Neural cell (in vitro differentiated cells): ENCODE data around the gene CWC27. TPM values are rescaled to one million over a fixed set of nuclear protein-coding genes. Genes with fewer than 3 reads are reported as not detected.

ENCODE experiments used
- H2AFZ ChIP-seq: fragments of 200-600, 300-800 bp; sonication (generic), shearing (Covaris generic); 2 replicates; pipeline ENCODE4 v1.6.0; 2014; ENCODE audit warnings: low read depth, mild to moderate bottlenecking, antibody characterized with exemption, low read length, moderate library complexity
- H3F3A ChIP-seq: fragments of 200-600 bp; shearing (Covaris generic); 2 replicates; pipeline ENCODE4 v1.6.1; 2016; ENCODE audit warnings: mild to moderate bottlenecking, moderate library complexity, mixed read lengths, antibody characterized with exemption, low read length; ENCODE audit not compliant: insufficient read depth, poor library complexity, severe bottlenecking
- H3K27ac ChIP-seq: fragments of 200-600, 300-800 bp; sonication (generic), shearing (Covaris generic); 2 replicates; pipeline ENCODE4 v1.5.1; 2014; ENCODE audit warnings: mild to moderate bottlenecking, low read length, moderate library complexity
- H3K27me3 ChIP-seq: fragments of 300-800, 200-600 bp; sonication (generic), shearing (Covaris generic); 2 replicates; pipeline ENCODE4 v1.6.0; 2014; ENCODE audit warnings: mild to moderate bottlenecking, low read depth, low read length, moderate library complexity; ENCODE audit not compliant: insufficient read depth
- H3K36me3 ChIP-seq: fragments of 300-800, 200-600 bp; sonication (generic), shearing (Covaris generic); 2 replicates; pipeline ENCODE4 v1.5.1; 2014; ENCODE audit warnings: mild to moderate bottlenecking, antibody characterized with exemption, low read length, moderate library complexity; ENCODE audit not compliant: insufficient read depth
- H3K4me2 ChIP-seq: fragments of 300-800, 200-600 bp; sonication (generic), shearing (Covaris generic); 2 replicates; pipeline ENCODE4 v1.6.0; 2014; ENCODE audit warnings: mild to moderate bottlenecking, low read length
- H3K4me3 ChIP-seq: fragments of 300-800, 200-600 bp; sonication (generic), shearing (Covaris generic); 2 replicates; pipeline ENCODE4 v1.5.1; 2014; ENCODE audit warnings: mild to moderate bottlenecking, low read length, moderate library complexity
- H3K79me2 ChIP-seq: fragments of 200-600 bp; shearing (Covaris generic); replicated peaks from 2 replicates; pipeline ENCODE4 v1.6.0; 2014; ENCODE audit warnings: mild to moderate bottlenecking, low read length, moderate library complexity; ENCODE audit not compliant: insufficient read depth
- H3K9ac ChIP-seq: fragments of 300-800, 200-600 bp; sonication (generic), shearing (Covaris generic); 2 replicates; pipeline ENCODE4 v1.6.1; 2016; ENCODE audit warnings: mild to moderate bottlenecking, low read length, mixed read lengths
- H3K9me2 ChIP-seq: fragments of 200-600 bp; shearing (Covaris generic); 2 replicates; pipeline ENCODE4 v1.6.1; 2016; ENCODE audit warnings: mild to moderate bottlenecking, low read length, mixed read lengths; ENCODE audit not compliant: insufficient read depth
- H3K9me3 ChIP-seq: fragments of 200-600, 300-800 bp; sonication (generic), shearing (Covaris generic); 2 replicates; pipeline ENCODE4 v1.6.1; 2016; ENCODE audit warnings: mild to moderate bottlenecking, mixed run types, low read length, moderate library complexity, mixed read lengths
- H4K20me1 ChIP-seq: fragments of 200-600 bp; shearing (Covaris generic); 2 replicates; pipeline ENCODE4 v1.6.1; 2016; ENCODE audit warnings: mild to moderate bottlenecking, mixed run types; ENCODE audit not compliant: insufficient read depth
- CTCF ChIP-seq: fragments of 450-650 bp; IDR thresholded peaks from 2 replicates; pipeline ENCODE4 v1.5.1; 2014; ENCODE audit warnings: antibody characterized with exemption, mild to moderate bottlenecking, moderate library complexity; ENCODE audit not compliant: poor library complexity, severe bottlenecking
- EP300 ChIP-seq: fragments of 450-650 bp; conservative IDR thresholded peaks from 2 replicates; pipeline ENCODE4 v1.6.1; 2014; ENCODE audit warnings: antibody characterized with exemption, mild to moderate bottlenecking, moderate library complexity; ENCODE audit not compliant: poor library complexity, severe bottlenecking
- EZH2 ChIP-seq: fragments of 200-600, 300-800 bp; shearing (Covaris generic), sonication (generic); IDR thresholded peaks from 2 replicates; pipeline ENCODE4 v1.6.1; 2014; ENCODE audit warnings: antibody characterized with exemption, low read length, borderline replicate concordance, mild to moderate bottlenecking; ENCODE audit not compliant: insufficient read depth, poor library complexity, severe bottlenecking
- MXI1 ChIP-seq: fragments of 450-650 bp; conservative IDR thresholded peaks from 2 replicates; pipeline ENCODE4 v1.6.1; 2014; ENCODE audit warnings: antibody characterized with exemption, mild to moderate bottlenecking; ENCODE audit not compliant: poor library complexity, severe bottlenecking
- POLR2AphosphoS5 ChIP-seq: IDR thresholded peaks from 2 replicates; pipeline ENCODE4 v1.6.1; 2012
- RAD21 ChIP-seq: fragments of 450-650 bp; conservative IDR thresholded peaks from 2 replicates; pipeline ENCODE4 v1.6.1; 2014; ENCODE audit warnings: antibody characterized with exemption, mild to moderate bottlenecking, moderate library complexity
- SMC3 ChIP-seq: fragments of 450-650 bp; conservative IDR thresholded peaks from 2 replicates; pipeline ENCODE4 v1.6.1; 2014; ENCODE audit warnings: antibody characterized with exemption, mild to moderate bottlenecking, moderate library complexity; ENCODE audit not compliant: poor library complexity
- TAF1 ChIP-seq: IDR thresholded peaks from 2 replicates; pipeline ENCODE4 v1.6.1; 2012; ENCODE audit warnings: low read depth
- polyA plus RNA-seq: library from polyadenylated mRNA; depleted of rRNA; stranded (reverse); fragments of >200 nt; gene quantifications from 2 replicates; pipeline ENCODE4 v1.2.3, GENCODE V29; 2014
- TF ChIP-seq, protein P1 (sequence below): IDR thresholded peaks from 2 replicates; pipeline ENCODE4 v1.6.1; 2012; ENCODE audit warnings: borderline replicate concordance

The CWC27 gene
- polyA plus RNA-seq, 1 donor from 2014 or later = 26.2 TPM

- H3K9me3 ChIP-seq = no peaks in the 10 kb centered on the region
- H3K27me3 ChIP-seq = no peaks in the 10 kb centered on the region
- H3K9ac ChIP-seq = no peak overlapping the region
- H3F3A ChIP-seq = no peaks in the 10 kb centered on the region
- no peaks in the 10 kb centered on the region for H3K36me3 ChIP-seq
- H3K27ac ChIP-seq = no peak overlapping the region
- no peak overlapping the region for H3K4me3 ChIP-seq
- H3K79me2 ChIP-seq = no peaks in the 10 kb centered on the region
- TF ChIP-seq RAD21 (no peak), SMC3 (no peak)
- H4K20me1 ChIP-seq = no peaks in the 10 kb centered on the region
- H2AFZ ChIP-seq = no peak overlapping the region
- H3K9me2 ChIP-seq = no peaks in the 10 kb centered on the region
- H3K4me2 ChIP-seq = no peak overlapping the region
These were observed 22.3 kb upstream of the CWC27 start for GRCh38 chr5:64746446-64746845.

GRCh38 chr5:64749385-64749784 is 19.3 kb upstream of the CWC27 start:
- no peaks in the 10 kb centered on the region for H4K20me1 ChIP-seq
- H3K9ac ChIP-seq = no peak overlapping the region
- no peaks in the 10 kb centered on the region for H3K36me3 ChIP-seq

More at GRCh38 chr5:64749385-64749784, 19.3 kb upstream of the CWC27 start:
- Histone ChIP-seq H3K27me3 (no peaks in the 10 kb centered on the region), H3F3A (no peaks in the 10 kb centered on the region), H3K9me2 (no peaks in the 10 kb centered on the region), H3K4me2 (no peak overlapping the region), H3K4me3 (no peak overlapping the region), H3K9me3 (no peaks in the 10 kb centered on the region), H2AFZ (no peak overlapping the region), H3K79me2 (no peaks in the 10 kb centered on the region), H3K27ac (no peak overlapping the region)
- TF ChIP-seq EZH2 (no peak), CTCF (no peak), EP300 (no peak), MXI1 (no peak), POLR2AphosphoS5 (no peak), SMC3 (no peak), RAD21 (no peak), TAF1 (no peak)
- TF ChIP-seq, protein P1, sequence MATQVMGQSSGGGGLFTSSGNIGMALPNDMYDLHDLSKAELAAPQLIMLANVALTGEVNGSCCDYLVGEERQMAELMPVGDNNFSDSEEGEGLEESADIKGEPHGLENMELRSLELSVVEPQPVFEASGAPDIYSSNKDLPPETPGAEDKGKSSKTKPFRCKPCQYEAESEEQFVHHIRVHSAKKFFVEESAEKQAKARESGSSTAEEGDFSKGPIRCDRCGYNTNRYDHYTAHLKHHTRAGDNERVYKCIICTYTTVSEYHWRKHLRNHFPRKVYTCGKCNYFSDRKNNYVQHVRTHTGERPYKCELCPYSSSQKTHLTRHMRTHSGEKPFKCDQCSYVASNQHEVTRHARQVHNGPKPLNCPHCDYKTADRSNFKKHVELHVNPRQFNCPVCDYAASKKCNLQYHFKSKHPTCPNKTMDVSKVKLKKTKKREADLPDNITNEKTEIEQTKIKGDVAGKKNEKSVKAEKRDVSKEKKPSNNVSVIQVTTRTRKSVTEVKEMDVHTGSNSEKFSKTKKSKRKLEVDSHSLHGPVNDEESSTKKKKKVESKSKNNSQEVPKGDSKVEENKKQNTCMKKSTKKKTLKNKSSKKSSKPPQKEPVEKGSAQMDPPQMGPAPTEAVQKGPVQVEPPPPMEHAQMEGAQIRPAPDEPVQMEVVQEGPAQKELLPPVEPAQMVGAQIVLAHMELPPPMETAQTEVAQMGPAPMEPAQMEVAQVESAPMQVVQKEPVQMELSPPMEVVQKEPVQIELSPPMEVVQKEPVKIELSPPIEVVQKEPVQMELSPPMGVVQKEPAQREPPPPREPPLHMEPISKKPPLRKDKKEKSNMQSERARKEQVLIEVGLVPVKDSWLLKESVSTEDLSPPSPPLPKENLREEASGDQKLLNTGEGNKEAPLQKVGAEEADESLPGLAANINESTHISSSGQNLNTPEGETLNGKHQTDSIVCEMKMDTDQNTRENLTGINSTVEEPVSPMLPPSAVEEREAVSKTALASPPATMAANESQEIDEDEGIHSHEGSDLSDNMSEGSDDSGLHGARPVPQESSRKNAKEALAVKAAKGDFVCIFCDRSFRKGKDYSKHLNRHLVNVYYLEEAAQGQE = no peak
